Right atrium auricular region (tissue), 2 donors: ENCODE data around the gene DCAF5. TPM values are rescaled to one million over a fixed set of nuclear protein-coding genes. Genes with fewer than 3 reads are reported as not detected.

Source experiments
- DNase-seq: peaks from one replicate; pipeline ENCODE4 v3.0.0-alpha.2; 2019; ENCODE audit warnings: low spot score
- H3K27ac ChIP-seq, 2 donors: fragments of 200-600 bp; sonication (generic); 1 replicate in 1 of 2; 2 replicates in 1 of 2; pipeline ENCODE4 v1.5.1; 2016 to 2019
- H3K27me3 ChIP-seq, 2 donors: fragments of 200-600 bp; sonication (generic); one replicate each; pipeline versions ENCODE4 v1.5.1 to v1.6.0; 2017 to 2019
- H3K36me3 ChIP-seq: fragments of 200-600 bp; sonication (generic); one replicate; pipeline ENCODE4 v1.5.1; 2016
- H3K4me1 ChIP-seq, 2 donors: fragments of 200-600 bp; sonication (generic); one replicate each; pipeline versions ENCODE4 v1.5.1 to v1.6.0; 2017 to 2019
- H3K4me3 ChIP-seq, 2 donors: fragments of 200-600 bp; sonication (generic); 1 replicate in 1 of 2; 2 replicates in 1 of 2; pipeline ENCODE4 v1.5.1; 2017 to 2019; ENCODE audit warnings: mild to moderate bottlenecking in 1 of 2, moderate library complexity in 1 of 2
- H3K9me3 ChIP-seq, 2 donors: fragments of 200-600 bp; sonication (generic); one replicate each; pipeline ENCODE4 v1.5.1; 2019
- total RNA-seq, 2 donors: library from RNA; depleted of rRNA; stranded (reverse); fragments of >200 nt; gene quantifications; one replicate each; pipeline ENCODE4 v1.1.0, GENCODE V29; 2016
- TF ChIP-seq, protein P1 (sequence below), 2 donors: fragments of 200-600 bp; sonication (generic); IDR thresholded peaks; one replicate each; pipeline ENCODE4 v1.5.1; 2019; ENCODE audit warnings: antibody characterized with exemption in 2 of 2

DCAF5 gene
- total RNA-seq, 2 donors from 2014 or later: 33.1 to 38.8 TPM

DNA sequence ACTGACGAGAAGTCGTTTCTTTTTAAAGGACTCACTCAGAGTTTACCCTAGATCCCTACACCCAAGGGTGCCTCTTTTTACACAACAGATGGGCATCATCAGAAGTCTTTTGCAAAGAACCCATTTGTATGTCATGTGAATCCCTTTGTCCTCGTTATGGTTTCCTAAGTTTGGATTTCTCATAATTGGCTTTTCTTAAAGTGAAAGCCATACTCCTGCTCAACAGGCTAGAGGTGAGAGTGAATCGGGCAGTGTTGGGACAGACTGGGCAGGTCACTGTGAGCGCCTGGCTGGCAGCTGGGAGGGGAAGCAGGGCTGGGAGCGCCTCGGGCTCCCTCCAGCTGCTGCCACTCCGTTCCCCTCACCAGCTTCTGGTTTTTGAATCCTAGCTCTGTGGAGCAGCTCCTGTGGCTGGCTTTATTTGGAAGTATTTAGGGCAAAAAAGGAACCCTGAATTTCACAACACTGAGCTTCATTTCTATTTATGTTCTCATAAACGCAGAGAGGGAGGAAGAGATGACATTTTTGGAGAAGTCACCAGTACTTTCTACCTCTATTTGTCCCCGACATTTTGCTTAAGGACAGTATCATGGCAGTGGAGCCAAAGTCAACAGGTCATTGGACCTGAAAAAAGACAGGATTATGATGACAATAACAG, 110.0 kb downstream of the DCAF5 start:
- Histone ChIP-seq H3K4me3 (no peak overlapping the region), H3K27ac (peak overlapping the region; percentile 39 to 89), H3K36me3 (no peaks in the 10 kb centered on the region), H3K9me3 (no peaks in the 10 kb centered on the region), H3K27me3 (no peaks in the 10 kb centered on the region), H3K4me1 (peaks cover 0 to 65% of the 10 kb centered on the region in 2 donors)
- no peak for DNase-seq
- TF ChIP-seq, protein P1, sequence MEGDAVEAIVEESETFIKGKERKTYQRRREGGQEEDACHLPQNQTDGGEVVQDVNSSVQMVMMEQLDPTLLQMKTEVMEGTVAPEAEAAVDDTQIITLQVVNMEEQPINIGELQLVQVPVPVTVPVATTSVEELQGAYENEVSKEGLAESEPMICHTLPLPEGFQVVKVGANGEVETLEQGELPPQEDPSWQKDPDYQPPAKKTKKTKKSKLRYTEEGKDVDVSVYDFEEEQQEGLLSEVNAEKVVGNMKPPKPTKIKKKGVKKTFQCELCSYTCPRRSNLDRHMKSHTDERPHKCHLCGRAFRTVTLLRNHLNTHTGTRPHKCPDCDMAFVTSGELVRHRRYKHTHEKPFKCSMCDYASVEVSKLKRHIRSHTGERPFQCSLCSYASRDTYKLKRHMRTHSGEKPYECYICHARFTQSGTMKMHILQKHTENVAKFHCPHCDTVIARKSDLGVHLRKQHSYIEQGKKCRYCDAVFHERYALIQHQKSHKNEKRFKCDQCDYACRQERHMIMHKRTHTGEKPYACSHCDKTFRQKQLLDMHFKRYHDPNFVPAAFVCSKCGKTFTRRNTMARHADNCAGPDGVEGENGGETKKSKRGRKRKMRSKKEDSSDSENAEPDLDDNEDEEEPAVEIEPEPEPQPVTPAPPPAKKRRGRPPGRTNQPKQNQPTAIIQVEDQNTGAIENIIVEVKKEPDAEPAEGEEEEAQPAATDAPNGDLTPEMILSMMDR (IDR thresholded peaks at IDR 0.05): peak in 1 of 2 donors; percentile 25

GRCh38 chr14:69042299-69042698, 110.6 kb downstream of the DCAF5 start:
- TF ChIP-seq, protein P1 (IDR thresholded peaks at IDR 0.05): no peak
- no peak for DNase-seq
- Histone ChIP-seq H3K4me3 (no peak overlapping the region), H3K9me3 (no peaks in the 10 kb centered on the region), H3K36me3 (no peaks in the 10 kb centered on the region), H3K27me3 (no peaks in the 10 kb centered on the region), H3K27ac (peak overlapping the region; percentile 39 to 89), H3K4me1 (peaks cover 0 to 67% of the 10 kb centered on the region in 2 donors)

GRCh38 chr14:69041783-69042182, 111.1 kb downstream of the DCAF5 start:
- Histone ChIP-seq H3K4me3 (no peak overlapping the region), H3K9me3 (no peaks in the 10 kb centered on the region), H3K27ac (no peak overlapping the region), H3K27me3 (no peaks in the 10 kb centered on the region), H3K4me1 (peaks cover 0 to 67% of the 10 kb centered on the region in 2 donors), H3K36me3 (no peaks in the 10 kb centered on the region)
- TF ChIP-seq, protein P1 (IDR thresholded peaks at IDR 0.05): no peak
- DNase-seq: no peak

DNA sequence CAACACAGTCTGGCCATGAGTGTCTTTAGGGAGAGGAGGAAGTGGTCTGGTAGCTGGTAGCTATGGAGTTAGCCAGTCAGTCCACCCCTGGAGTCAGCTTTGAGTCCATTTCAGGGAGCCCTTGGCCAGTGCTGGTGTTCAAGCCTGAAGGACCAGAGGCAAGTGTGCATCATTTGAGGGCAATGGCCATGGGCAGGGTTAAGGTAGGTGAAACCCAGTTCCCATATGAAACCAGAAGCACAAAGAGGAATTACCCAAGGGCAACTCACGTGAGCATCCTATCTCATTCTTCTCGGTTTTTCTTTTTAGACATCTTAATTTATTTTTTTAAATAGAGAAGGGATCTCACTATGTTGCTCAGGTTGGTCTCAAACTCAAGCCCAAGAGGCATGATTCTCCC, 112.6 kb downstream of the DCAF5 start:
- Histone ChIP-seq H3K36me3 (no peaks in the 10 kb centered on the region), H3K9me3 (no peaks in the 10 kb centered on the region), H3K4me3 (no peak overlapping the region), H3K27me3 (no peaks in the 10 kb centered on the region), H3K27ac (no peak overlapping the region), H3K4me1 (peaks cover 0 to 54% of the 10 kb centered on the region in 2 donors)
- DNase-seq: no peak
- TF ChIP-seq, protein P1 (IDR thresholded peaks at IDR 0.05): no peak

- H3K9me3 ChIP-seq: no peaks in the 10 kb centered on the region
- DNase-seq: no peak
- H3K4me3 ChIP-seq: no peak overlapping the region
- peak overlapping the region; percentile 17 to 49 for H3K27ac ChIP-seq
- H3K4me1 ChIP-seq: peaks cover 0 to 43% of the 10 kb centered on the region in 2 donors
- no peaks in the 10 kb centered on the region for H3K36me3 ChIP-seq
- TF ChIP-seq, protein P1 (IDR thresholded peaks at IDR 0.05): no peak
- H3K27me3 ChIP-seq: no peaks in the 10 kb centered on the region
These were observed 113.7 kb downstream of the DCAF5 start for GRCh38 chr14:69039288-69039628.
